Measurements from ENCODE around the gene MAPKAP1.

MAPKAP1 gene

DNA sequence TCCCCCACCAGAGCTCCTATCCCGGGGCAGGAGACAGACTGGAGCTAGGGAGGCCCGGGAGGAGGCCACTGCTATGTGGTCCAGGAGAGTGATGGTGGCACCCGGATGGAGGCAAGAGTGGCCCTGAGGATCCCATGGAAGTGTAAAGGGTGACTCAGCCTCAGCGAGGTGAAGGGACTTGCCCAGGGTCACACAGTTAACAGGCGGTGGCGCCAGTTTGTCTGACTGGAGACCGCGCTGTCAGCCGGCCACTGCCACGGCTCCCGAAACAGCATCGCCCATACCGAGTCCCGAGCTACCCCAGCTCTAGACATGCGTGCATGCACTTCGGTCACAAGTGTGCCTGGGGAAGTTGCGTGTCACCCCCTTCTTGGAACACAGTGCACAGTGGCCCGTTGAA, 279.5 kb downstream of the MAPKAP1 start:
- DNase-seq (ENCODE audit: low read depth in 2 of 2): no peak
- no peak overlapping the region for H3K4me3 ChIP-seq (replicated peaks in 1 of 2; ENCODE audit: low read depth in 2 of 2, low read length in 2 of 2)
- TF ChIP-seq, protein P1, sequence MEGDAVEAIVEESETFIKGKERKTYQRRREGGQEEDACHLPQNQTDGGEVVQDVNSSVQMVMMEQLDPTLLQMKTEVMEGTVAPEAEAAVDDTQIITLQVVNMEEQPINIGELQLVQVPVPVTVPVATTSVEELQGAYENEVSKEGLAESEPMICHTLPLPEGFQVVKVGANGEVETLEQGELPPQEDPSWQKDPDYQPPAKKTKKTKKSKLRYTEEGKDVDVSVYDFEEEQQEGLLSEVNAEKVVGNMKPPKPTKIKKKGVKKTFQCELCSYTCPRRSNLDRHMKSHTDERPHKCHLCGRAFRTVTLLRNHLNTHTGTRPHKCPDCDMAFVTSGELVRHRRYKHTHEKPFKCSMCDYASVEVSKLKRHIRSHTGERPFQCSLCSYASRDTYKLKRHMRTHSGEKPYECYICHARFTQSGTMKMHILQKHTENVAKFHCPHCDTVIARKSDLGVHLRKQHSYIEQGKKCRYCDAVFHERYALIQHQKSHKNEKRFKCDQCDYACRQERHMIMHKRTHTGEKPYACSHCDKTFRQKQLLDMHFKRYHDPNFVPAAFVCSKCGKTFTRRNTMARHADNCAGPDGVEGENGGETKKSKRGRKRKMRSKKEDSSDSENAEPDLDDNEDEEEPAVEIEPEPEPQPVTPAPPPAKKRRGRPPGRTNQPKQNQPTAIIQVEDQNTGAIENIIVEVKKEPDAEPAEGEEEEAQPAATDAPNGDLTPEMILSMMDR (IDR thresholded peaks at IDR 0.05; ENCODE audit: low read depth, low read length): no peak

DNA sequence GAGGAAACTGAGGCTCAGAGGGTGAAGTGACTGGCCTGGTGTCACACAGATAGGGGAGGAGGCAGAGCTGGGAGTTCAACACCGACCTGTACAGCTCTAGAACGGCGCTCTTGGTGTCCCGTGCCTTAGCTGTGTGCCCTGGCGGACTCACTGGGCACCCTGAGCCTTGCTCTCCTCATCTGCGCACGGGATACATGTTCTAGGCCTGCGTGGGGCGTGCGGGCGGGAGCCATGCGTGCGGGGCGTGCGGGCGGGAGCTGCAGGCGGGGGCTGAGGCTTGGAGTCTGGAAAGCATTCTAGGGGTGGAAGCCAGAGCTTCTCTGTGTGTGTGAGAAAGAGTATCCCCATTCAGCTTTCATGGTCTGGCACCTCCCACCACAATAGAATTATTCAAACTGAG, 280.1 kb downstream of the MAPKAP1 start:
- H3K4me3 ChIP-seq (replicated peaks in 1 of 2; ENCODE audit: low read depth in 2 of 2, low read length in 2 of 2): no peak overlapping the region
- TF ChIP-seq, protein P1 (IDR thresholded peaks at IDR 0.05; ENCODE audit: low read depth, low read length): no peak
- no peak for DNase-seq (ENCODE audit: low read depth in 2 of 2)

DNA sequence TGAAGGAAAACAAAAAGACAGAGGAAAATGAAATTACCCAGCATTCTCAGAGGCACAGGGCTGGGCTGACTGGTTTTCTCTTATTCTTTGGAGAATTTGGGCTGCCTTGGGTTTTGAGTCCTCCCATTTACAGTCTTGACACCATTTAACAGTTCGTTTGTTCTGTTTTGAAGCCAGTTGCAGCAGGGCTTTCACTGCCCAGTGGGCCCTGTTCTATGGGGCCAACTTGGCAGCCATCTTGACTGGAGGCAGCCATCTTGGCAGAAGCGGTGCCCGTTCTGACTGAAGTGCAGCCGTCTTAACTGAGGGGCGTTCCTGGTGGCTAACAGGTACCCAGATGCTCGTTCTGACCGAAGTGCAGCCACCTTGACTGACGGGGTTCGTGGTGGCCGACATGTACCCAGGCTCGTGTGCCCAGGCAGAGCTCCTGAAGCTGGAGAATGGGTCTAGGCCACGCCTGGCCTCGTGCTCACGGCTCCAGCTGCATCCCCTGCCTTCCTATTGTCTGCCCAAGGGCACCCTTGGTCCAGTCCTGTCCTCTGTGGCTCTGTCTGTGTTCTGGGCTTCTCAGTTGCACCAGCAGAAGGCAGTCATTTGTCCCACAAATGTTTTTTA, 281.0 kb downstream of the MAPKAP1 start:
- H3K4me3 ChIP-seq (replicated peaks in 1 of 2; ENCODE audit: low read depth in 2 of 2, low read length in 2 of 2): no peak overlapping the region
- TF ChIP-seq, protein P1 (IDR thresholded peaks at IDR 0.05; ENCODE audit: low read depth, low read length): no peak
- DNase-seq (ENCODE audit: low read depth in 2 of 2): no peak

DNA sequence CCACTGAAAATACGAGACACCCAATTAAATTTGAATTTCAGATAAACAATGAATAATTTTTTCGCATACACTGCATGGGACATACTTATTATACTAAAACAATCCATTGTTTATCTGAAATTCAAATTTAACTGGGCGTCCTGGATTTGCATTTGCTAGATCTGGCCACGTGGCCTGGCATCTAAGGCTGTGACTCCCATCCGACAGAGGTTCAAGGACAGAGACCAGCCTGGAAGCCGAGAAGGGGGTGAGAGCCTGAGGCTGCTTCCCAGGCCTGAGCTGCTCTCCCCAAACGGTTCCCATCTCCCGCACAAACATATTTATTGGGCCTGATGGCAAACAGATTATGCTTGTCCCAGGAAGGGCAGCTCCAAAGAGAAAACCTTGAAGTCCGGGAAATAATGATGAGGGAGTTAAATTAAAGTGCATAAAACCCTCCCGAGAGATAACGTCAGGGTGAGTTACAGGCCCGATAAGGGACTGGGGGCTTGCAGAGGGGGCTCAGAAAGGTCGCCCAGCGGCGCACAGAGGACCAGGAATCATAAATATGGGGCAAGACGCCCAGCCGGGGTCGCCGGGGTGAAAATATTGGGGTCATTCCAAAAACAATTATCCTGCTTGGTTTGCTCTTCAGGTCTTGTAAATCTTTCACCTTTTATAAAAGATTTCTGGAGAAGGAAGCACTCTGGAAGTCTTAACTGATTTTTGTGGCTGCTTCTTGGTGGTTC, 281.7 kb downstream of the MAPKAP1 start:
- no peak overlapping the region for H3K4me3 ChIP-seq (replicated peaks in 1 of 2; ENCODE audit: low read depth in 2 of 2, low read length in 2 of 2)
- TF ChIP-seq, protein P1 (IDR thresholded peaks at IDR 0.05; ENCODE audit: low read depth, low read length): no peak
- DNase-seq (ENCODE audit: low read depth in 2 of 2): no peak

DNA sequence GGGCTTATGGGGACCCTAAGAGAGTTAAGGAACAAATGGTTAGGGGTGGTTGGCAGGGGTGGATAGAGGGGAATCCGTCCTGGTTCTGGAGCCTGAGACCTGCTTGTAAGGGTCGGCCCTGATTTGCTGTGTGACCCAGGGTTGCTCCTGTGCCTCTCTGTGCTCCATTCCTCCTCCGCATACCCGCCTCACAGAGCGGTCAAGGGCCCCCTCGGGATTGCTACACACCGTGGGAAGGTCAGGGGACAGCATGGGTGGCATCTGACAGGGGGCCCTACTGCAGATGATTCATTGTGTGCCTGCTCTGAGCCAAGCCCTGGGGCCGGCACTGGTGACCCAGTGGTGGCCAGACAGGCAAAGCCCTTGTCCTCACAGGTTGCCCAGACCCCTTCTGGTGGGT, 283.0 kb downstream of the MAPKAP1 start:
- TF ChIP-seq, protein P1 (IDR thresholded peaks at IDR 0.05; ENCODE audit: low read depth, low read length): no peak
- DNase-seq (ENCODE audit: low read depth in 2 of 2): no peak
- H3K4me3 ChIP-seq (replicated peaks in 1 of 2; ENCODE audit: low read depth in 2 of 2, low read length in 2 of 2): no peak overlapping the region

DNA sequence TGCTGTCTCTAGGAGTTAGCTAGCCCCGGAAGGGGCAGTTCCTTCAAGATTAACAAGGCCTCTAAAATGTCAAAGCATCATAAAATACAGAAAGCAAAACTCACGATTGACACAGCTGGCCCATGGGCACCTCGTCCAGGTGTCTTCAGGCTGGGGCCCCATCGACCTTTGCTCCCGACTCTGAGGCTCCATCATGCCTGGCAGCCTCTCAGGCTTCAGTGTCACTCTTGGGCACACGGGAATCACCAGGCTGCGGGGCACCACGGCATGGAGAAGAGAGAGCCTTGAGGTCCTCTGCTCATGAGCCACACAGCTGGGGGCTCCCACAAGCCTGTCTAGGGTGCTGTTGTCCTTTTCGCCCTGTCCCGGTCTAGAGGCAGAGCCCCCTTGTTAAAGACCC, 284.2 kb downstream of the MAPKAP1 start:
- no peak overlapping the region for H3K4me3 ChIP-seq (replicated peaks in 1 of 2; ENCODE audit: low read depth in 2 of 2, low read length in 2 of 2)
- TF ChIP-seq, protein P1 (IDR thresholded peaks at IDR 0.05; ENCODE audit: low read depth, low read length): no peak

More for the DNA sequence above, 284.2 kb downstream of the MAPKAP1 start:
- no peak for DNase-seq (ENCODE audit: low read depth in 2 of 2)
